HT1080 (cell line): ENCODE measurements around the gene EZR. TPM values are rescaled to one million over a fixed set of nuclear protein-coding genes. Genes with fewer than 3 reads are reported as not detected.

Source experiments
- DNase-seq: peaks from one replicate; pipeline ENCODE4 v3.0.0-alpha.2; 2015; ENCODE audit warnings: low read depth
- total RNA-seq: library from RNA; depleted of rRNA; stranded (reverse); fragments of >200 nt; shearing (Covaris generic); gene quantifications from 2 replicates; pipeline ENCODE4 v1.2.3, GENCODE V29; 2014

The EZR gene
- total RNA-seq, 1 experiment from 2014 or later: 253 TPM

- DNase-seq: no peak
These were observed 55.6 kb downstream of the EZR start for GRCh38 chr6:158763434-158764182.

- no peak for DNase-seq
These were observed 56.3 kb downstream of the EZR start for GRCh38 chr6:158762787-158763433.

DNA sequence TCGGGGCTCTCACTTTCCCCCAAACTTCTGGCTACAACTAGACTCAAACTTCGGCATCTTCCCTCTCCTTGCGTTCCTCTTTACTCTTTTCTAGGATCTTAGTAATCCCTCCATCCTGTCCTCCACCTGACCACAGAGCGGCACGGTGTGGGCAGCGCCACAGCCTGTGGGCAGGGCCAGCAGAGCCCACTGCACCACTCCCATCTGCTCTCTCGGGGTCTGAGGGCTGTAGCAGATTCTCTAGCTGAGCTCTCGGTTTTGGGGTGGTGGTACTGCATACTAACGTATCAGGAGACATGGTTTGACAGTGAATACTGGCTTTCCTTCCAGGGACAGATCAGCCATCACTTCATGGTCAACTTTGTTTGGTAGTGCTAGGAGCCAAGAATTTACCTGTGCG is 57.4 kb downstream of the EZR start:
- no peak for DNase-seq

DNA sequence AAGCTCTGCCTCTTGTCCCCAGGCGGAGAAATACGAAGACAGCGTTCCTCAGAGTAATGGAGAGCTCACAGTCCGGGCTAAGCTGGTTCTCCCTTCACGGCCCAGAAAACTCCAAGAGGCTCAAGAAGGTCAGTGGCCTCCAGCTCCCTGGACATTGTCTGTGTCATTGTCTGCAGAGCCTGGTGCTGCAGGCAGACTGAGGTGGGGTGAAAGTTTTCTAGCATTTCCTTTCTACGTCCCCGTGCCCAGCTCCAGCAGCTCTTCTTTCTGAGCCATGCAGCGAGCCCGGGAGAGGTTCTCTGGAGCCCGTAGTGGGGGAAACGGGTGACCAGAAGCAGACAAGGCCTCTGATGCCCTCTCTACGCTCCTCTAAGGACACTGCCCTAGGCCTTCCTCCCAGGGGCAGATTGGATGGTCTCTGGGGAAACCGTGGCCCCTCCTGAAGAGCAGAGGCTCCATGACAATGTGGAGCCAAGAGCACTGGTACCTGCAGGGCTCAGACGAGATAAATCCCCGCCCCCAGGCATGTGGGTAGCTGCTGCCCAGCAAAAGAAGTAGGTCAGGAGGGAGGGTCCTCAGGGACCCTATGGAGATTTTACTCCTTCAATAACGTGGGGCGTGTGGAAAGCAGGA is 58.4 kb downstream of the EZR start:
- no peak for DNase-seq

GRCh38 chr6:158759966-158760617 is 59.1 kb downstream of the EZR start:
- no peak for DNase-seq

- no peak for DNase-seq
These were observed 60.2 kb downstream of the EZR start for GRCh38 chr6:158758941-158759479.

- DNase-seq: no peak
These were observed 60.7 kb downstream of the EZR start for GRCh38 chr6:158758451-158758860.

DNA sequence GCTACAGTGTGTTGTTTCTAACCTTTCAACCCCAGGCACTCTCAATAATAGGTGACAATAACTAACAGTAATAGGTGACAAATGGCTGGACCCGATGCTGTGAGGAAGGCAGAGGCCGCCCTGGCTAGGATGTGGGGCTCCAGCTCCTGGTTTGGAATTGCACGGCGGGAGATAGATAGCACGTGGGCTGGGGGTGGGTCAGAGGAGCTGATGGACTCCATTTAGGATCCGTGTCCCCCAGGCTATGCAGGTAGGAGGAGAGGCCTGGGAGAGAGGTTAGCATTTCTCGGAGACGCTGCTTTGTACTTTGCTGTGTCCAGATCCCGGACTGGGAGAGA is 61.4 kb downstream of the EZR start:
- no peak for DNase-seq

DNA sequence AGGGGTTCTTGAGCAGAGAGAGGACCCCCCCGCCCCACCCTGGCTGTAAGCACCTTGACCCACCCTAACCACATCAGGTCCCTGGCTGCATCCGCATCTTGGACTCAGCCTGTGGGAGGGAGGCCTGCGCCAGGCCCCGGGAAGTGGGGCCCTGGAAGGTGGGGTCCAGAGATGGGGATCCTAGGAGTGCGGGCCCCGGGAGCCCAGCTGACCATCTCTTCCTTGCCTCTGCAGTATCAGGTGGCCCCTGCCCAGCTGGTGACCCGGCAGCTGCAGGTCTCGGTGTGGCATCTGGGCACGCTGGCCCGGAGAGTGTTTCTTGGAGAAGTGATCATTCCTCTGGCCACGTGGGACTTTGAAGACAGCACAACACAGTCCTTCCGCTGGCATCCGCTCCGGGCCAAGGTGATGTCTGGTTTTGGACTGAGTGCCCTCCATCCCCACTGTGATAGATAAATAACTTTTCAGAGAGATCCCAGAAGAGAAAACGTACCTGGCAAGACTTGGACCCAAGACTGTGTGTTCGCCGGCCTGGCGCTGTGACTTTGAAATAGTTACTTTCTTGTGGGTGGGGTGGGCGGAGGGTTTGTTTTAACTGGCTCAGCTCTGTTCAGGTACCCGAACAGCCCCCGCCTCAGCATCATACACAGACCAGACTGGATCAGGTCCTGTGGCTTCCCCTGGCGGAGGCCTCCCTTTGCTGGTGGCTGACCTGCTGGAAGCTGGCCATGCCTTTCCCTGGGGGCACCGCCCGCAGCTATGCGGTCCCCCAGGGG is 62.0 kb downstream of the EZR start:
- DNase-seq: no peak

- DNase-seq: no peak
These were observed 63.0 kb downstream of the EZR start for GRCh38 chr6:158756126-158756525.

GRCh38 chr6:158755636-158756035 is 63.5 kb downstream of the EZR start:
- DNase-seq: no peak

- no peak for DNase-seq
These were observed 64.4 kb downstream of the EZR start for GRCh38 chr6:158754738-158755137.

GRCh38 chr6:158753811-158754210 is 65.4 kb downstream of the EZR start:
- DNase-seq: no peak

GRCh38 chr6:158752613-158753012 is 66.6 kb downstream of the EZR start:
- DNase-seq: no peak

DNA sequence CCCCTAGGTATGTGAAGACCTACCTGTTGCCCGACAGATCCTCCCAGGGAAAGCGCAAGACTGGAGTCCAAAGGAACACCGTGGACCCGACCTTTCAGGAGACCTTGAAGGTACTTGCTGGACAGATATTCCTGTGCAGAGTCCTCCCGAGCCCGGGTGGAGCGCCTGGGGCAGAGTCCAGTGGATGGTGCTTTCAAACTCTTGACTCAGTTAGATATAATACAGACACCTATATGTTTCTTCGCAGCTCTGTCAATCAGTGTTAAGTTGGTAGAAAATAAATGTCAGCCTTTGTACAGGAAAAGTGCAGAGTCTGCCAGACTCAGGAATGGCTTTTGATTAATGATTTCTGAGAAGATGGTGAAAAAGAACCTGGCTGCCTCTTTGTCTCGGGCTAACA is 67.2 kb downstream of the EZR start:
- no peak for DNase-seq

DNA sequence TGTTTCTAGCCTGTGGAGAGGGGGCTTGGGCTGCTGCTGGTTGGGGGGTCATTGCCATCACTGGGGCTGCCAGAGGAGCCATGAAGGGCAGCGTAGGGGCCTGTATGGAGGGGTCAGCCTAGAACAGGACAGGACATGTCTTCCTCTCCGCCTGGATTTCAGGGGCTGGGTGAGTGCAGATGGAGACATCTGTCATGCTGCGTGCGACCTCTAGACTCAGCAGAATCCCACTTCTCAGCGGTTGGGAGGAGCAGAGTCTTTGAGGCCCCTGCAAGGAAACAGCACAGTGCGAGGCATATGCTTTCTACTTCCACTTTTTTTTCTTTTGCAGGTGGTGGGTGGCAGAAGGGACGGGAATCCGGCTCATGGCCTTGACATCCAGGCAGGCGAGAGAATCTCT is 67.9 kb downstream of the EZR start:
- no peak for DNase-seq

DNA sequence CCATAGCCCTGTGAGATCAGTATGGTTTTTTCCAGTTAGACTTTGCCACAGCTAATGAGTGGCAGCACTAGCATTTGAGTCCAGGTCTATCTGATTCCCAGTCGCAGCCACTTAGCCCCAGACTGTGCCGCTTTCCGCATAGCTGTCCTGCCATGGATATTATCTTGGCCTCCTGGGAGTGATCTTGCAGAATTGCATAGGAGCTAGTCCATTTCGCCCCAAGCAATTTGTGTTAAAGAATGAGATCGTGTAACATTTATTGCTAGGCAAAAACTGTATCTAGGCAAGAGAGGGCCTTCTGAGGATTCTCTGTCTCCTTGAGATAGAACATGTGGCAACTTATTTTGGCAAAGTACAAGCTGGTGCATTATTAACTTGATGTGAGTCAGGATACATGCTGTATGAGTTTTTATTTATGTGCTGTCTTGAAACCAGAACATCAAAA is 74.2 kb downstream of the EZR start:
- no peak for DNase-seq

GRCh38 chr6:158743033-158743651 is 76.0 kb downstream of the EZR start:
- DNase-seq: no peak

GRCh38 chr6:158739673-158740072 is 79.5 kb downstream of the EZR start:
- DNase-seq: no peak

GRCh38 chr6:158737710-158738615 is 81.2 kb downstream of the EZR start:
- DNase-seq: peak; percentile 80
